Measurements from ENCODE around the gene MAP3K2.

- TF ChIP-seq, protein P1, sequence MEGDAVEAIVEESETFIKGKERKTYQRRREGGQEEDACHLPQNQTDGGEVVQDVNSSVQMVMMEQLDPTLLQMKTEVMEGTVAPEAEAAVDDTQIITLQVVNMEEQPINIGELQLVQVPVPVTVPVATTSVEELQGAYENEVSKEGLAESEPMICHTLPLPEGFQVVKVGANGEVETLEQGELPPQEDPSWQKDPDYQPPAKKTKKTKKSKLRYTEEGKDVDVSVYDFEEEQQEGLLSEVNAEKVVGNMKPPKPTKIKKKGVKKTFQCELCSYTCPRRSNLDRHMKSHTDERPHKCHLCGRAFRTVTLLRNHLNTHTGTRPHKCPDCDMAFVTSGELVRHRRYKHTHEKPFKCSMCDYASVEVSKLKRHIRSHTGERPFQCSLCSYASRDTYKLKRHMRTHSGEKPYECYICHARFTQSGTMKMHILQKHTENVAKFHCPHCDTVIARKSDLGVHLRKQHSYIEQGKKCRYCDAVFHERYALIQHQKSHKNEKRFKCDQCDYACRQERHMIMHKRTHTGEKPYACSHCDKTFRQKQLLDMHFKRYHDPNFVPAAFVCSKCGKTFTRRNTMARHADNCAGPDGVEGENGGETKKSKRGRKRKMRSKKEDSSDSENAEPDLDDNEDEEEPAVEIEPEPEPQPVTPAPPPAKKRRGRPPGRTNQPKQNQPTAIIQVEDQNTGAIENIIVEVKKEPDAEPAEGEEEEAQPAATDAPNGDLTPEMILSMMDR (IDR thresholded peaks at IDR 0.05), result no peak
- no peak for TF ChIP-seq POLR2AphosphoS5 (IDR thresholded peaks at IDR 0.05)
- no peak for TF ChIP-seq POLR2A (IDR thresholded peaks at IDR 0.05)
Measured at GRCh38 chr2:127428057-127428814, 40.5 kb upstream of the MAP3K2 start.

Measured in suprapubic skin (tissue), 4 donors.